HepG2 (cell line): ENCODE results near the gene TEX9. TPM values are rescaled to one million over a fixed set of nuclear protein-coding genes. Genes with fewer than 3 reads are reported as not detected.

Experiments
- ATAC-seq: fragments of 200-7000 bp; cut with Tn5 transposase; 3 replicates; pipeline ENCODE4 v1.9.1; 2020; ENCODE audit warnings: mild to moderate bottlenecking, moderate library complexity
- BruUV-seq: library from RNA; stranded (reverse); fragments of 400-500 nt; replicated peaks from 2 replicates; lab custom pipeline; 2021; lab: Mats Ljungman, UMichigan
- CTCF ChIA-PET: fragments of 300-600 bp; formaldehyde crosslinking; extraction: SDS; loops from one replicate; lab custom pipeline; 2021; ENCODE audit warnings: low total read pairs, inconsistent platforms, low intra/inter-chr PET ratio; lab: Yijun Ruan, JAX
- POLR2A ChIA-PET: fragments of 350-600 bp; sonication (Branson Sonifier 250); formaldehyde crosslinking; loops from one replicate; lab custom pipeline; 2020; ENCODE audit warnings: antibody characterized with exemption, inconsistent platforms; lab: Yijun Ruan, JAX
- DNase-seq: peaks from one replicate; pipeline ENCODE4 v3.0.0-alpha.2; 2015; ENCODE audit warnings: low spot score
- FAIRE-seq: peaks from 3 replicates; lab custom pipeline; 2011; peaks lifted over from hg19 to GRCh38; lab: Jason Lieb, UNC
- H2AFZ ChIP-seq: one replicate; pipeline ENCODE4 v1.6.1; 2011; ENCODE audit warnings: low read length, inconsistent platforms
- H3K27ac ChIP-seq: fragments of 300-600 bp; 3 replicates; pipeline ENCODE4 v1.8.0; 2011; ENCODE audit warnings: mixed run types, mild to moderate bottlenecking, mixed read lengths, low read length, inconsistent platforms; ENCODE audit not compliant: insufficient read depth; ENCODE audit errors: extremely low read length
- H3K27me3 ChIP-seq, 2 experiments: fragments of 200-600 bp in 1 of 2; 2 replicates in 1 of 2; 3 replicates in 1 of 2; pipeline versions ENCODE4 v1.6.0 to v1.8.0; 2011; ENCODE audit warnings: low read length in 2 of 2, mild to moderate bottlenecking in 2 of 2, moderate library complexity in 2 of 2, inconsistent platforms in 1 of 2; ENCODE audit not compliant: insufficient read depth in 2 of 2, control insufficient read depth in 1 of 2
- H3K36me3 ChIP-seq, 2 experiments: fragments of 200-600 bp in 1 of 2; replicated peaks in 1 of 2; 2 replicates in 1 of 2; 3 replicates in 1 of 2; pipeline versions ENCODE4 v1.5.1 to v1.8.0; 2011; ENCODE audit warnings: low read length in 2 of 2, inconsistent platforms in 1 of 2; ENCODE audit not compliant: insufficient read depth in 2 of 2, control insufficient read depth in 1 of 2
- H3K4me1 ChIP-seq: 2 replicates; pipeline ENCODE4 v1.5.1; 2012; ENCODE audit warnings: low read length, inconsistent platforms; ENCODE audit not compliant: insufficient read depth
- H3K4me2 ChIP-seq: 2 replicates; pipeline ENCODE4 v1.6.0; 2011; ENCODE audit warnings: low read depth, low read length, inconsistent platforms
- H3K4me3 ChIP-seq, 3 experiments: fragments of 200-600 bp in 1 of 3; sonication (generic), shearing (Covaris generic) in 1 of 3; replicated peaks in 1 of 3; 2 replicates each; pipeline ENCODE4 v1.5.1; 2011 to 2016; ENCODE audit warnings: low read length in 3 of 3, inconsistent platforms in 2 of 3, low read depth in 2 of 3, mild to moderate bottlenecking in 2 of 3, control low read depth in 1 of 3, mixed read lengths in 1 of 3; ENCODE audit not compliant: insufficient read depth in 1 of 3
- H3K79me2 ChIP-seq: one replicate; pipeline ENCODE4 v1.6.1; 2011; ENCODE audit warnings: low read length, inconsistent platforms; ENCODE audit not compliant: insufficient read depth
- H3K9ac ChIP-seq: 2 replicates; pipeline ENCODE4 v1.6.0; 2011; ENCODE audit warnings: mild to moderate bottlenecking, low read depth, low read length, inconsistent platforms; ENCODE audit not compliant: insufficient read depth
- H3K9me3 ChIP-seq: 2 replicates; pipeline ENCODE4 v1.5.1; 2012; ENCODE audit warnings: mild to moderate bottlenecking, low read length
- H4K20me1 ChIP-seq: 2 replicates; pipeline ENCODE4 v1.6.0; 2011; ENCODE audit warnings: inconsistent platforms, mild to moderate bottlenecking, low read length, moderate library complexity; ENCODE audit not compliant: insufficient read depth
- CC2D1A ChIP-seq: sonication (generic); formaldehyde crosslinking; IDR thresholded peaks from 2 replicates; pipeline ENCODE4 v1.8.1; 2023; ENCODE audit warnings: mild to moderate bottlenecking, missing genetic modification reagents
- ERF ChIP-seq: IDR thresholded peaks from 2 replicates; pipeline ENCODE4 v1.6.1; 2018; ENCODE audit warnings: missing biosample characterization, missing genetic modification reagents
- GTF3A ChIP-seq: sonication (generic); formaldehyde crosslinking; conservative IDR thresholded peaks from 2 replicates; pipeline ENCODE4 v1.4.0; 2020; ENCODE audit warnings: mild to moderate bottlenecking, missing genetic modification reagents
- KDM5B ChIP-seq: sonication (generic); formaldehyde crosslinking; IDR thresholded peaks from 2 replicates; pipeline ENCODE4 v1.4.0; 2020; ENCODE audit warnings: missing genetic modification reagents, mild to moderate bottlenecking, borderline replicate concordance
- ONECUT2 ChIP-seq: sonication (generic); formaldehyde crosslinking; IDR thresholded peaks from 2 replicates; pipeline ENCODE4 v1.4.0; 2020; ENCODE audit warnings: missing genetic modification reagents
- RFX1 ChIP-seq: fragments of 450-650 bp; IDR thresholded peaks from 2 replicates; pipeline ENCODE4 v1.6.1; 2017
- RXRA ChIP-seq: sonication (generic); formaldehyde crosslinking; IDR thresholded peaks from 2 replicates; pipeline ENCODE4 v1.5.1; 2020; ENCODE audit warnings: missing genetic modification reagents
- SETDB1 ChIP-seq: sonication (generic); formaldehyde crosslinking; IDR thresholded peaks from 2 replicates; pipeline ENCODE4 v1.5.1; 2020; ENCODE audit warnings: missing genetic modification reagents, mild to moderate bottlenecking, borderline replicate concordance
- SRF ChIP-seq: IDR thresholded peaks from 2 replicates; pipeline ENCODE4 v1.6.1; 2011; ENCODE audit warnings: mild to moderate bottlenecking, low read depth, low read length, moderate library complexity
- ZBTB21 ChIP-seq: sonication (generic); formaldehyde crosslinking; IDR thresholded peaks from 2 replicates; pipeline ENCODE4 v1.4.0; 2020; ENCODE audit warnings: missing genetic modification reagents
- ZFP36L1 ChIP-seq: sonication (generic); formaldehyde crosslinking; IDR thresholded peaks from 2 replicates; pipeline ENCODE4 v1.8.0; 2022; ENCODE audit warnings: mild to moderate bottlenecking, missing genetic modification reagents, moderate library complexity
- ZNF160 ChIP-seq: sonication (generic); formaldehyde crosslinking; IDR thresholded peaks from 2 replicates; pipeline ENCODE4 v1.8.0; 2022; ENCODE audit warnings: mild to moderate bottlenecking, inconsistent platforms, missing genetic modification reagents
- ZNF260 ChIP-seq: sonication (generic); formaldehyde crosslinking; IDR thresholded peaks from 2 replicates; pipeline ENCODE4 v1.4.0; 2020; ENCODE audit warnings: missing genetic modification reagents, low read depth, mild to moderate bottlenecking, borderline replicate concordance
- WGBS: methylation state at CpG from one replicate; pipeline ENCODE4 v1.1.6; 2017; ENCODE audit warnings: low lambda C conversion rate; 5-methylcytosine and 5-hydroxymethylcytosine counted together
- in situ Hi-C: cut with HindIII; loops from 2 replicates; pipeline ENCODE4 v1.10.0; 2017; ENCODE audit warnings: low pct_unique_long_range_greater_than_20kb; ENCODE audit not compliant: extremely low pct_ligation_motif_present
- intact Hi-C: fragments of 100-400 bp; cut with micrococcal nuclease; formaldehyde crosslinking; loops from one replicate; pipeline ENCODE4 v1.10.0; 2022; ENCODE audit not compliant: unreplicated experiment
- polyA plus RNA-seq, 8 experiments: library from polyadenylated mRNA; depleted of rRNA in 3 of 8; stranded (reverse) in 7 of 8; unstranded in 1 of 8; fragments of >200 nt; fragmentation: Illumina TruSeq in 4 of 8; extraction: Trizol in 4 of 8; gene quantifications; 2 replicates each; pipeline versions ENCODE4 v1.2.1 to v1.2.3, GENCODE V29; 2011 to 2016; ENCODE audit warnings: low read depth in 4 of 8, missing spikeins in 1 of 8, mixed read lengths in 1 of 8; ENCODE audit not compliant: insufficient read depth in 1 of 8
- total RNA-seq, 5 experiments: library from RNA; depleted of rRNA; stranded (reverse); fragments of >200 nt; fragmentation: Illumina TruSeq; extraction: Trizol; gene quantifications; 2 replicates each; pipeline ENCODE4 v1.2.3, GENCODE V29; 2016; ENCODE audit warnings: low read depth in 1 of 5
- TF ChIP-seq, protein P1 (sequence below): sonication (generic); formaldehyde crosslinking; IDR thresholded peaks from 2 replicates; pipeline ENCODE4 v1.5.0; 2020; ENCODE audit warnings: missing genetic modification reagents, mild to moderate bottlenecking, borderline replicate concordance
- TF ChIP-seq, protein P2 (sequence below): sonication (generic); formaldehyde crosslinking; IDR thresholded peaks from 2 replicates; pipeline ENCODE4 v1.4.0; 2020; ENCODE audit warnings: mild to moderate bottlenecking, missing genetic modification reagents
- TF ChIP-seq, protein P3 (sequence below): IDR thresholded peaks from 2 replicates; pipeline ENCODE4 v1.6.1; 2018; ENCODE audit warnings: missing genetic modification reagents, mild to moderate bottlenecking, missing compliant biosample characterization
- TF ChIP-seq, protein P4 (sequence below): sonication (generic); formaldehyde crosslinking; conservative IDR thresholded peaks from 2 replicates; pipeline ENCODE4 v1.8.0; 2022; ENCODE audit warnings: low read depth, missing genetic modification reagents

The TEX9 gene
- total and polyA plus RNA-seq, 2 of the 13 experiments (the other 11 are each of a cell fraction or from before 2014, with no cell fraction given), result 0.82 to 6.9 TPM

DNA sequence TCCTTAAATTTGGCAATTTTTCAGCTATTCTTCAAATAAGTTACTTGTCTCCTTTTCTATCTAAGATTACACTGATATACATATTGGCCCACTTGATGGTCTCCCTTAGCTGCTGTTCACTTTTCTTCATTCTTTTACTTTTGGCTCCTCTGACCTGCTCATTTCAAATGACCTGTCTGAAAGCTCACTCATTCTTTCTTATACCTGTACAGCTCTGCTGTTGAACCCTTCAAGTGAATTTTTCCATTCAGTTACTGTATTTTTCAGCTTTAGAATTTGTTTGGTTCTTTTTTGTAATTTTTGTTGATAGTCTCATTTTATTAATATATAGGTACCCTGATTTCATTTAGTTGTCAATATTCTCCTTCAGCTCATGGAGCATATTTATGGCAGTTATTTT is 60.0 kb downstream of the TEX9 start:
- Histone ChIP-seq H4K20me1 (no peaks in the 10 kb centered on the region), H3K79me2 (no peaks in the 10 kb centered on the region), H3K4me1 (no peaks in the 10 kb centered on the region), H3K4me2 (no peak overlapping the region), H3K36me3 (0 out of 5 replicates have a peak, but pooled peaks cover 0 to 3% of the 10 kb centered on the region in 2 experiments), H3K27me3 (no peaks in the 10 kb centered on the region), H3K4me3 (no peak overlapping the region), H2AFZ (no peak overlapping the region), H3K27ac (no peak overlapping the region), H3K9me3 (no peaks in the 10 kb centered on the region), H3K9ac (no peak overlapping the region)
- ChIA-PET POLR2A (no interaction called here), CTCF (no interaction called here)
- FAIRE-seq (no peak), DNase-seq (no peak), ATAC-seq (no peak)
- BruUV-seq, result no TSS peak
- intact Hi-C loops, result no loop called here
- in situ Hi-C loops, result no loop called here
- TF ChIP-seq GTF3A (no peak), RFX1 (no peak), ZBTB21 (no peak), ERF (CRISPR knock-in tag) (no peak), ZNF160 (CRISPR knock-in tag) (peak; percentile 81; the same call in 1 of the 2 replicates), ZFP36L1 (CRISPR knock-in tag) (no peak), ONECUT2 (CRISPR knock-in tag) (no peak)
- TF ChIP-seq, protein P1, sequence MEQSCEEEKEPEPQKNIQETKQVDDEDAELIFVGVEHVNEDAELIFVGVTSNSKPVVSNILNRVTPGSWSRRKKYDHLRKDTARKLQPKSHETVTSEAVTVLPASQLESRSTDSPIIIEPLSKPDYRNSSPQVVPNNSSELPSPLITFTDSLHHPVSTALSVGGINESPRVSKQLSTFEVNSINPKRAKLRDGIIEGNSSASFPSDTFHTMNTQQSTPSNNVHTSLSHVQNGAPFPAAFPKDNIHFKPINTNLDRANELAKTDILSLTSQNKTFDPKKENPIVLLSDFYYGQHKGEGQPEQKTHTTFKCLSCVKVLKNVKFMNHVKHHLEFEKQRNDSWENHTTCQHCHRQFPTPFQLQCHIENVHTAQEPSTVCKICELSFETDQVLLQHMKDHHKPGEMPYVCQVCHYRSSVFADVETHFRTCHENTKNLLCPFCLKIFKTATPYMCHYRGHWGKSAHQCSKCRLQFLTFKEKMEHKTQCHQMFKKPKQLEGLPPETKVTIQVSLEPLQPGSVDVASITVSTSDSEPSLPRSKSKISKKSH (CRISPR knock-in tag), result no peak

DNA sequence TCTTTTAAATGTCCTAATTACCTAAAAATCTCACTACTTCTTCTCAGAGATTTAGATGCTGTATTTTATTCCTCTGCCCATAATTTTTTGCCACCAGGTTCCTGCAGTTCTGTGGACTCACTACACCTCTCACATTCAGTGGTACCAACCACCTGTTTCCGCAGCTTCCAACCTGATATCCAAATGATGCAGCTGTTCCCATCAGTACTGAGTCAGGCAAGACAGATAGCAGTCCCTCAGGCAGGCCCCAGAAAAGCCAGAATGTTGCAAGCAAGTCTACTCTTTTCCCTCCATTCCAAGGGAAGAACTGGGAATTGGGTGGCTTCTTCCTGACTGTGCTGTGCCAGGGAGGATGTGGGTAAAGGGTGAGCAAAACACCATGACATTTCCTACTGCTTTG is 60.8 kb downstream of the TEX9 start:
- 94% methylated on average over 1 of the region's 1 CpG for WGBS
- H3K27me3 ChIP-seq, result no peaks in the 10 kb centered on the region
- no peak overlapping the region for H3K4me2 ChIP-seq
- in situ Hi-C loops (no loop called here), intact Hi-C loops (no loop called here)
- no TSS peak for BruUV-seq
- POLR2A ChIA-PET, result no interaction called here
- no peaks in the 10 kb centered on the region for H3K9me3 ChIP-seq
- H3K4me1 ChIP-seq, result no peaks in the 10 kb centered on the region
- no peak overlapping the region for H2AFZ ChIP-seq
- FAIRE-seq, result no peak
- 0 out of 5 replicates have a peak, but pooled peaks cover 0 to 3% of the 10 kb centered on the region in 2 experiments for H3K36me3 ChIP-seq
- no peaks in the 10 kb centered on the region for H4K20me1 ChIP-seq
- H3K79me2 ChIP-seq, result no peaks in the 10 kb centered on the region
- H3K4me3 ChIP-seq, result no peak overlapping the region
- DNase-seq, result no peak
- CTCF ChIA-PET, result no interaction called here
- H3K9ac ChIP-seq, result no peak overlapping the region
- H3K27ac ChIP-seq, result no peak overlapping the region
- no peak for ATAC-seq
- no peak for TF ChIP-seq CC2D1A
- TF ChIP-seq, protein P2, sequence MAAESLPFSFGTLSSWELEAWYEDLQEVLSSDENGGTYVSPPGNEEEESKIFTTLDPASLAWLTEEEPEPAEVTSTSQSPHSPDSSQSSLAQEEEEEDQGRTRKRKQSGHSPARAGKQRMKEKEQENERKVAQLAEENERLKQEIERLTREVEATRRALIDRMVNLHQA, result no peak
- TF ChIP-seq, protein P3, sequence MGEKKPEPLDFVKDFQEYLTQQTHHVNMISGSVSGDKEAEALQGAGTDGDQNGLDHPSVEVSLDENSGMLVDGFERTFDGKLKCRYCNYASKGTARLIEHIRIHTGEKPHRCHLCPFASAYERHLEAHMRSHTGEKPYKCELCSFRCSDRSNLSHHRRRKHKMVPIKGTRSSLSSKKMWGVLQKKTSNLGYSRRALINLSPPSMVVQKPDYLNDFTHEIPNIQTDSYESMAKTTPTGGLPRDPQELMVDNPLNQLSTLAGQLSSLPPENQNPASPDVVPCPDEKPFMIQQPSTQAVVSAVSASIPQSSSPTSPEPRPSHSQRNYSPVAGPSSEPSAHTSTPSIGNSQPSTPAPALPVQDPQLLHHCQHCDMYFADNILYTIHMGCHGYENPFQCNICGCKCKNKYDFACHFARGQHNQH (CRISPR knock-in tag), result no peak
- TF ChIP-seq SETDB1 (CRISPR knock-in tag), result no peak
- no peak for TF ChIP-seq SRF
- TF ChIP-seq RXRA (CRISPR knock-in tag), result no peak
- TF ChIP-seq ZNF260 (CRISPR knock-in tag), result no peak
- TF ChIP-seq, protein P4, sequence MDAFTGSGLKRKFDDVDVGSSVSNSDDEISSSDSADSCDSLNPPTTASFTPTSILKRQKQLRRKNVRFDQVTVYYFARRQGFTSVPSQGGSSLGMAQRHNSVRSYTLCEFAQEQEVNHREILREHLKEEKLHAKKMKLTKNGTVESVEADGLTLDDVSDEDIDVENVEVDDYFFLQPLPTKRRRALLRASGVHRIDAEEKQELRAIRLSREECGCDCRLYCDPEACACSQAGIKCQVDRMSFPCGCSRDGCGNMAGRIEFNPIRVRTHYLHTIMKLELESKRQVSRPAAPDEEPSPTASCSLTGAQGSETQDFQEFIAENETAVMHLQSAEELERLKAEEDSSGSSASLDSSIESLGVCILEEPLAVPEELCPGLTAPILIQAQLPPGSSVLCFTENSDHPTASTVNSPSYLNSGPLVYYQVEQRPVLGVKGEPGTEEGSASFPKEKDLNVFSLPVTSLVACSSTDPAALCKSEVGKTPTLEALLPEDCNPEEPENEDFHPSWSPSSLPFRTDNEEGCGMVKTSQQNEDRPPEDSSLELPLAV, result no peak
- no peak for TF ChIP-seq KDM5B (CRISPR knock-in tag)
